Memory B cell (primary cell): ENCODE measurements around the gene ZNF714.
A peak's percentile ranks its signal among the peaks of the same experiment; 100 is the strongest.
"Not testable (repeated sequence)": the region's sequence is repeated elsewhere in the genome, so short reads cannot be mapped to it uniquely, and the experiment has no call there.

ENCODE experiments used
- ATAC-seq: fragments of 150-1000 bp; cut with Tn5 transposase; 2 replicates; pipeline ENCODE4 v1.10.0; 2021; ENCODE audit warnings: low read depth, mild to moderate bottlenecking, moderate library complexity
- DNase-seq, 2 donors: peaks; one replicate each; pipeline ENCODE4 v3.0.0; 2022; ENCODE audit warnings: low spot score in 2 of 2
- H3K27ac Mint-ChIP-seq: one replicate; pipeline ENCODE4 v1.8.0; 2022; ENCODE audit warnings: mild to moderate bottlenecking, moderate library complexity, mixed read lengths
- H3K27me3 Mint-ChIP-seq: one replicate; pipeline ENCODE4 v1.8.0; 2022; ENCODE audit warnings: mixed read lengths
- H3K36me3 Mint-ChIP-seq: one replicate; pipeline ENCODE4 v1.8.0; 2022; ENCODE audit warnings: mild to moderate bottlenecking, mixed read lengths
- H3K4me1 Mint-ChIP-seq: one replicate; pipeline ENCODE4 v1.8.0; 2022; ENCODE audit warnings: mixed read lengths
- H3K4me3 Mint-ChIP-seq: one replicate; pipeline ENCODE4 v1.8.0; 2022; ENCODE audit warnings: mild to moderate bottlenecking, moderate library complexity, mixed read lengths
- H3K9me3 Mint-ChIP-seq: one replicate; pipeline ENCODE4 v1.8.0; 2022; ENCODE audit warnings: mixed read lengths

ZNF714 gene

GRCh38 chr19:21115430-21115829 lies 33.4 kb downstream of the ZNF714 start:
- Mint-ChIP-seq H3K9me3 (peaks cover 12% of the 10 kb centered on the region), H3K27me3 (no peaks in the 10 kb centered on the region), H3K4me3 (no peak overlapping the region), H3K4me1 (no peaks in the 10 kb centered on the region), H3K27ac (no peak overlapping the region), H3K36me3 (peaks cover 52% of the 10 kb centered on the region)
- ATAC-seq (no peak), DNase-seq (no peak)

- Mint-ChIP-seq H3K4me1 (no peaks in the 10 kb centered on the region), H3K27me3 (no peaks in the 10 kb centered on the region), H3K36me3 (peaks cover 36% of the 10 kb centered on the region), H3K4me3 (no peak overlapping the region), H3K9me3 (peaks cover 12% of the 10 kb centered on the region), H3K27ac (no peak overlapping the region)
- DNase-seq (no peak), ATAC-seq (no peak)
Measured at GRCh38 chr19:21117041-21117907, 35.3 kb downstream of the ZNF714 start.

GRCh38 chr19:21126078-21126477 lies 44.1 kb downstream of the ZNF714 start:
- Mint-ChIP-seq H3K4me3 (no peak overlapping the region), H3K27ac (no peak overlapping the region), H3K27me3 (peaks cover 3% of the 10 kb centered on the region), H3K36me3 (peaks cover 8% of the 10 kb centered on the region), H3K9me3 (peaks cover 9% of the 10 kb centered on the region), H3K4me1 (no peaks in the 10 kb centered on the region)
- ATAC-seq (no peak), DNase-seq (no peak)

DNA sequence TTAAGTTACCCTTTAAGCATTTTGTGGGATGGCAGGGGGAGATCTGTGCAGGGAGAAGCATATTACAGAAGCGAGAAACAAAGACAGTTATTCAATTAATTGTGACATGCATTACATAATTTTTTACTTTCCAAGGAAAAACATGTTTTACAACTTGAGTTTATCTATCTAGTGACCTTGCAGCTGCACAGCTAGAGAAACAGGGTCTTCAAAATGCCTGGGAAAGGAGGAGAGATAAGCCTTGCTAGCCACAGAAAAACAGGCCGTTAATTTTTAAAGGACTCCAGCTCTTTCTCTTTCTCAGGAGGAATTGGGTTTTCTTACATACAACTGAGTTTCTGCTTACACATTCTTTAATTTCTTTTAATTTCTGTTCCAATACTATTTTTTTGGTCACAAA lies 45.0 kb downstream of the ZNF714 start:
- peaks cover 3% of the 10 kb centered on the region for H3K27me3 Mint-ChIP-seq
- H3K4me3 Mint-ChIP-seq = no peak overlapping the region
- H3K4me1 Mint-ChIP-seq = no peaks in the 10 kb centered on the region
- H3K27ac Mint-ChIP-seq = no peak overlapping the region
- ATAC-seq (no peak), DNase-seq (no peak)
- peaks cover 9% of the 10 kb centered on the region for H3K9me3 Mint-ChIP-seq
- peaks cover 8% of the 10 kb centered on the region for H3K36me3 Mint-ChIP-seq

- DNase-seq = no peak
- peaks cover 9% of the 10 kb centered on the region for H3K9me3 Mint-ChIP-seq
- H3K4me3 Mint-ChIP-seq = no peak overlapping the region
- H3K4me1 Mint-ChIP-seq = no peaks in the 10 kb centered on the region
- no peak overlapping the region for H3K27ac Mint-ChIP-seq
- peaks cover 6% of the 10 kb centered on the region for H3K36me3 Mint-ChIP-seq
- peaks cover 3% of the 10 kb centered on the region for H3K27me3 Mint-ChIP-seq
- no peak for ATAC-seq
Measured at GRCh38 chr19:21127898-21128297, 45.9 kb downstream of the ZNF714 start.

DNA sequence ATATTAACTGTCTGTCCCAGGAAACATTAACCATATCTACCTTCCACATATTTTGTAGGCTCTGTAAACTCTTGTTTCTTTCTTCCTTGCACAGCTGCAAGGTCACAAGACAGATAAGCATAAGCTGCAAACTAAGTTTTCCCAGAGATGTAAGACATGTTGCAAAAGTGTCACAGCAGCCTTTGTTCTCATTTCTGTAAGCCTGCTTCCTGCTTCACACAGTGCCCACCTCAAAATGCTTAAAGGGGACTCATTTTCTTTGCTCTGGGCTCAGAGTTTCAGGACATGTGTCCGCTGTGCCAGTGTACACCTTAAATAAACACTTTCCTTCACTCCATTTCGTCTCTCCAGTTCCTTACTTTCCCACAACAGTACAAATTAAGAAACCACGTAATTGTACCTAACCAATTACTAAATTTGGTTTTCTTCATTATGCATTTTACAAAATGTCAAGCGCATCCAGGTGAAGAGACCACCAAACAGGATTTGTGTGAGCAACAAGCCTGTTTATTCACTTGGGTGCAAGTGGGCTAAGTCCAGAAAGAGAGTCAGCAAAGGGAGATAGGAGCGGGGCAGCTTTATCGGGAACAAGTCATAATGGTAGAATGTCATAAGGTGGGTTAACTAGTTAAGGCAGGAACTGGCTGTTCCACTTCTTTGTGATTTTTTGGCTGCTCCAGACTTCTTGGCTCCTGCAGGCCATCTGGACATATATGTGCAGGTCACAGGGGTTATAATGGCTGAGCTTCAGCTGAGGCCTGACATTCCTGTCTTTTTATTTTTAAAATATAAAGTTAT lies 47.1 kb downstream of the ZNF714 start:
- ATAC-seq (no peak), DNase-seq (no peak)
- Mint-ChIP-seq H3K4me1 (no peaks in the 10 kb centered on the region), H3K9me3 (peaks cover 9% of the 10 kb centered on the region), H3K36me3 (peaks cover 6% of the 10 kb centered on the region), H3K4me3 (no peak overlapping the region), H3K27me3 (peaks cover 6% of the 10 kb centered on the region), H3K27ac (no peak overlapping the region)

GRCh38 chr19:21130097-21130775 lies 48.2 kb downstream of the ZNF714 start:
- no peak overlapping the region for H3K27ac Mint-ChIP-seq
- ATAC-seq = no peak
- H3K9me3 Mint-ChIP-seq = peaks cover 10% of the 10 kb centered on the region
- peaks cover 6% of the 10 kb centered on the region for H3K36me3 Mint-ChIP-seq
- H3K4me1 Mint-ChIP-seq = no peaks in the 10 kb centered on the region
- peaks cover 9% of the 10 kb centered on the region for H3K27me3 Mint-ChIP-seq
- DNase-seq = no peak
- no peak overlapping the region for H3K4me3 Mint-ChIP-seq

GRCh38 chr19:21133633-21134032 lies 51.6 kb downstream of the ZNF714 start:
- Mint-ChIP-seq H3K27me3 (peaks cover 9% of the 10 kb centered on the region), H3K4me3 (no peak overlapping the region), H3K27ac (no peak overlapping the region), H3K9me3 (peaks cover 4% of the 10 kb centered on the region), H3K36me3 (peaks cover 4% of the 10 kb centered on the region), H3K4me1 (no peaks in the 10 kb centered on the region)
- no peak for ATAC-seq
- no peak for DNase-seq

- ATAC-seq = no peak
- Mint-ChIP-seq H3K9me3 (peaks cover 4% of the 10 kb centered on the region), H3K27ac (no peak overlapping the region), H3K36me3 (peaks cover 4% of the 10 kb centered on the region), H3K4me1 (no peaks in the 10 kb centered on the region), H3K27me3 (peaks cover 9% of the 10 kb centered on the region), H3K4me3 (no peak overlapping the region)
- DNase-seq = no peak
Measured at GRCh38 chr19:21134934-21135366, 52.9 kb downstream of the ZNF714 start.

GRCh38 chr19:21135433-21135832 lies 53.4 kb downstream of the ZNF714 start:
- Mint-ChIP-seq H3K4me1 (no peaks in the 10 kb centered on the region), H3K27me3 (peaks cover 7% of the 10 kb centered on the region), H3K4me3 (no peak overlapping the region), H3K9me3 (peaks cover 2% of the 10 kb centered on the region), H3K27ac (no peak overlapping the region), H3K36me3 (peaks cover under 1% of the 10 kb centered on the region)
- ATAC-seq (no peak), DNase-seq (no peak)

GRCh38 chr19:21138130-21138529 lies 56.1 kb downstream of the ZNF714 start:
- H3K36me3 Mint-ChIP-seq = no peaks in the 10 kb centered on the region
- peaks cover 6% of the 10 kb centered on the region for H3K27me3 Mint-ChIP-seq
- H3K27ac Mint-ChIP-seq = no peak overlapping the region
- DNase-seq (no peak), ATAC-seq (no peak)
- H3K4me1 Mint-ChIP-seq = peaks cover 4% of the 10 kb centered on the region
- no peak overlapping the region for H3K4me3 Mint-ChIP-seq
- H3K9me3 Mint-ChIP-seq = peaks cover 1% of the 10 kb centered on the region

- not testable (repeated sequence) for DNase-seq, H3K4me1 Mint-ChIP-seq, H3K27ac Mint-ChIP-seq, H3K9me3 Mint-ChIP-seq, H3K27me3 Mint-ChIP-seq, ATAC-seq, H3K4me3 Mint-ChIP-seq
- H3K36me3 Mint-ChIP-seq = peaks cover 14% of the 10 kb centered on the region
Measured at GRCh38 chr19:21141006-21141405, 59.0 kb downstream of the ZNF714 start.

- Mint-ChIP-seq H3K36me3 (peaks cover 22% of the 10 kb centered on the region), H3K27me3 (no peaks in the 10 kb centered on the region)
- ATAC-seq = peak; percentile 98
Measured at GRCh38 chr19:21141787-21142464, 59.9 kb downstream of the ZNF714 start, which contains the start of gene ZNF431. TSS of gene ZNF431 (plus strand) at chr19:21142040. CDS start at chr19:21142184, 144 bp downstream.

More at GRCh38 chr19:21141787-21142464, 59.9 kb downstream of the ZNF714 start, which contains the start of gene ZNF431:
- Mint-ChIP-seq H3K27ac (peak within 1 kb of the TSS; percentile 95), H3K9me3 (no peaks in the 10 kb centered on the region), H3K4me3 (peak within 1 kb of the TSS; percentile 95), H3K4me1 (peaks cover 11% of the 10 kb centered on the region)
- peak; percentile 76 to 86 for DNase-seq
